Suppressor macrophage treated with lipopolysaccharide for 1 hour (primary cell): ENCODE measurements around the gene UNC5A.
A peak's percentile ranks its signal among the peaks of the same experiment; 100 is the strongest.

ENCODE experiments used
- DNase-seq, 3 donors: peaks; one replicate each; pipeline ENCODE4 v3.0.0-alpha.2; 2020 to 2022

UNC5A gene

DNA sequence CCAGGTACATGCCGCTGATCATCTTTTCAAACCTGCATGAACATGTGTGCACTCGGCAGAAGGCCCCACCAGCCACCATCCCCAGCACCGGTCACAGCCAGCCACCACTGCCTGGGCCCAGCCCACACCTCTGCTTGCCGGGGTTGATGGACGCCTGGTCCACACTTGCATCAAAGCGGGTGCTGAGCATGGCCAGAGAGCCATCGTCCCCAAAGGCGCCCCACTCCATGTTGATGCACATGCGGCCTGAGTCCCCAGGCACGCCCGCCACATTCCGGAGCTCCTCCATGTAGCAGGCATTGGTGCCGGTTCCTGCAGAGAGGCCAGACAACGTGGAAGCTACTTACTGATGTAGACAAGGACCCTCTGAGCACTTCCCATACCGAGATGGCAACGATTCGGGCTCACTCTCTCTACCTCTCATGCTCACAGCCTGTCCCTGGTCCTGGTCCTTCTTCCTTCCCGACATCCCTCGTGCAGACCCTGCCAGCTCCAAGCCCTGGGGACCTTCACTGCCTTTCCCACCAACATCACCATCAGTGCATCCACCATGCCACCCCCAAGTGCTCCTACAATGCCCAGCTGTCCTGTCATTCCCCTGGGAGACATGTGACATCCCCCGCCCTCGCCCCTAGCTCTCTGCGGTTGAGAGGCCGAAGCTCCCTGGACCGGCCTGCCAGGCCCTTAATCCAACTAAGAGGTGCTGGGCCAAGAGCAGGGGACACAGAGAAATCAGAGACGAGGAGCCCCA is 71.6 kb downstream of the UNC5A start:
- DNase-seq = no peak

DNA sequence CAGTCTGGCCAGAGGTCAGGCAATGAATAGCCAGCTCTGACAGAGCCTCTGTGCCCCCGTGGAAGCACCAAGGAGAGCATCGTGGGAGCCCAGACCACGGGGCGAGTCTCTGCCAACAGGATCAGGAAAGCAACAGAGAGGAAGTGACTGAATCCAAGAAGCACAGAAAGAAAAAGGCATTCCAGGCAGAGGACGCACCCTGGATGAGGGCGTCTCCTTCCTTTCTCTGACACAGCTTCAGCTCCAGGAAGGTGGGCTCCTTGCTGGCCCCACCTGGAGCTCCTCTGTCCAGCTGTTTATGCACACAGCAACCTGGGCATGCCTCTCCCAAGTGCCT is 72.2 kb downstream of the UNC5A start:
- no peak for DNase-seq

DNA sequence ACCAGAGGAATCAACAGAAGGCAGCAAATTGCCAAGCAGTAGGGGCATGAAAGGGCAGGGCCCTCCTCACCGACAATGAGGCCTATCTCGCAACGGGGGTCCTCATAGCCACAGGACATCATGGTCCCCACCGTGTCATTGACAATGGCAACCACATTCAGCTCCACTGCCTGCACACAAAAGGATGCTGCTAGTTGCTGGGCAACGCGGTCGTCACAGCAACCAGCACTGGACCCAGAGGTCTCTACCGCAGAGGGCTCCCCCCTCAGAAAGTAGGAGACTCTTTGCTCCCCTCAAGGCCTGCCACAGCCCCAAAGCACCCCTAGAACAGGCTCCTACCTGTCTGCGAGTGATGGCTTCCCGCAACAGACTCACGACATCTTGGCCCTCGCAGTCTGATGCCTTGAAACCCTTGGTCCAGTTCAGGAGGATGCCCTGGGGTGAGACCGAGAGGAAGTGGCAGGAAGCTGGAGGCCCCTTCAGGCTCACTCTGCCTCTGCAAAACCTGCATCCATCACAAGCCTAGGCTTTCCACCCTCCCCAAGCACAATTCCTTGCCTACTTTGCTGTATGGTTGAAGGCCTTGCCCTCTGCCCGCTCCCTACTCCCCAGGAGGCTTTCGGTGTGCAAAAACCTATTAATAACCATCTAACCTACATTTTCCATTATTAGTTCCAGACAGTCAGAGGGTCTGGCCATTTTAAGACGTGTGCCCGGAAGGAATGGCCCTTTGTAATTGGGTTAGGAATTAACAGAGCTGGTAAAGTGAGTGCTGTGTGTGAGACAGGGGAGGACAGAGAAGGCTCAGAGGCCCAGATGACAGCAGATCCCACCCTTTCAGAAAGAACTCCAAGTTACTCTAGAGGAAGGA is 73.6 kb downstream of the UNC5A start:
- no peak for DNase-seq

DNA sequence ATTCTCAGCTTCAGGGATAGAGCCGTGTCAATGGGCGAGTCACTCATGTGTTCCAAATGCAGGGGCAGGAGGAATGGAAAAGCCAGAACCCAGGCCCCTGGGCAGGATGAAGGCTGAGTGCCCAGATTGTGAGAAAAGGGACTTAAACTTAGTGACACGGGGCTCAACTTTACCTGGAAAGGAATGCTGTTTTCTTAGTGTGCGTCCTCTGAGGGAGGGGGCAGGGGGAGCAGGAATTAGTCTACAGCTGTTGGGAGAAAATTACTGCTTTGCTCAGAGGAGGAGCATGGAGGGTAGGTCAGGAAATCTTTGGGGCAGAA is 74.2 kb downstream of the UNC5A start:
- no peak for DNase-seq

DNA sequence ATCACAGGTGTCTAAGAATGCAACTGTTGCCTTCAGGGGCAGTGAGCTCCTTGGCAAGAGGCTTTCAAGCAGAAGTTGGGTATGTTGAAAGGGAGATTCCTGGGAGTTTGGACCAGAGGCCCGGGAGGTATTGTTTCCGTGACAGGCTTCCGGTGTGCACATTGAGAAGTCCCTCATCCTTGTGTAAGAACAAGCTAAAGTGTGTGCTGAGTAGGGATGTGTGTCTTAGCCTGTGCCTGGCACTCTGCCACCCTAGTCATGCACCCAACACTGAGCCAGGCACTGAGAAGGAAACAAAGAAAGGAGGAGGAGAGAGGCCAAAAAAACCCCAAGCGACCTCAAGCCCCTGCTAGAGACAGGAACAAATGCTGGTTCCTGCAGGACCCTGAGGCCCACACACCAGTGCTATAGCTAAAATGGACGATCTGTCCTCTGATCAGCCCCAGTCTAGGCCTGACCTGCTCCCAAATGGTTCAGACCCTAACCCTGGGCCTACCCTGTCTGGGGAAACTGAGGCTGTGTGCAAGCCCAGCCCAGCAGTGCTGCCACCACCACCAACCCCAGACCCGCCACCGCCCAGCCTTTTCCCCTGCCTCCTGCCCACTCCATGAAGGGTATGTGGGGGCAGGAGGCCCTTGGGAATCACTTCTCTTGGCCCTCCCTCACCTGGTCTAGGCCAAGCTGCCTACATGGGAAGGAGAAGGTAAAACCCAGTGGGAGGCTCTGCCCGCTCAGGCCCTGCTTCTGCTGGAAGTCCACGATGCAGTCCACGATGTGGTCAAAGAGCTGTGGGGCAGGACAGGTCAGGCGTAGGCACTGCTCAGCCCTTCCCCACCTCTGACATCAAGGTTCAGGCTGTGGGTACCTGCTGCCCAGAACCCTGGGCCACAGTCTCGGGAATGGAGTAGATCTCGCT is 76.2 kb downstream of the UNC5A start:
- no peak for DNase-seq

DNA sequence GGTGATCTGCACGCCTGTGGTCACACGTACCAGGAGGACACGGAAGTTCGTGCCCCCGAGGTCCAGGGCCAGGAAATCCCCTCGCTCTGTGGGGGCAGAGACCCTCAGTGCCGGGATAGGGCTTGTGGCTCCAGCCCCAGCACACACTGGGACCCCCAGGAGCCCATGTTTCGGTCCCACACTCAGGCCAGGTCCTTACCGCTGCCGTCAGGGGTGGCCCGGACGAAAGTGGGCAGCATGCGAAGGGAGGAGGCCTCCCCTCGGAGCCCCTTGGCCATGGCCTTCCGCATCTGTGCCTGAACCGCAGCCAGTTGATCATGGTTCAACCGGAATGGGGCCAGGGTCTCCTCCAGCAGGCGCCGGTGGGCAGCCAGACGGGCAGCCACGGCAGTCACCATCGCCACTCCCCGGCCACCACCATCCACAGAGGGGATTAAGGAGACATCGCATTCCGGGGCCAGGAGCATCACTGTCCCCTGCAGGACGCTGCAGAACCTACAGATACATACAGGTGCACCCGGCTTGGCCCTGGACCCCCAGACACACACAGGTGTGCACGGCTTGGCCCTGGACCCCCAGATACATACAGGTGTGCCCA is 77.0 kb downstream of the UNC5A start:
- no peak for DNase-seq

DNA sequence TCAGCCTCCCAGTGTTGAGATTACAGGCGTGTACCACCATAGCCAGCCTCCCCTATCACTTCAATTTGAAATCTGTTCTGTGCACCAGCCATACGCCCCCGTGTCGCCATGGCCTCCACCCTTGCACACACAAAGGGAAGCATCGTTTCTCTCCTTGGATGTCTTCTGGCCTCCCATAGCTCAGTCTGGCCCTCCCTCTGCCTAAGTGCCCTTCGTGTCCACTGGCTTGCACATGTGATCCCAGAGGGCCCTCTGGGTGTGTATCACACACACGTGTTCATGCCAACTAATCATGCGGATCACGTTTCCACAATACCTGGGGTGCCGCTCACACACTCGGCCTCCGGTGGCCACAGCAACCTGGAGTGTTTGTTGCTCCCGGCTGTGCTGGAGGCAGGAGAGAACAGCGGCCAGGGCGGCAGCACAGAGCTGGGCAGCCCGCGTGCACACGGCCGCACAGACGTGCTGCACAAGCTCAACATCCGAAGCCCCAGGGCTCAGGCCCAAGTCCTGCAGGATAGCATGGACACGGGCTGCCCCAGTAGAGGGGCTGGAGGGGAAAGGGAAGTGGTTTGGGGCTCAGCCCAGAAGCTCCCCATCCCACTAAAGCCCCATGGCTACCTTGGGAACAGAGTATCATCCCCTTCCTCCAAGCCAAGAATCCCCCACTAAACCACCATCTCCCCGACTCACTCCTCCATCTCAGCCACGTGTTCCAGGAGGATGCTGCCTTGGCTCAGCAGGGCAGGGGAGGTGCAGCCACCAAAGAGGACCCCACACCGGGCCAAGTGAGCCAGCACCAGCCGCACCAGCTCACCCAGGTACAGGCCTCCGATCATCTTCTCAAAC is 77.9 kb downstream of the UNC5A start:
- no peak for DNase-seq

DNA sequence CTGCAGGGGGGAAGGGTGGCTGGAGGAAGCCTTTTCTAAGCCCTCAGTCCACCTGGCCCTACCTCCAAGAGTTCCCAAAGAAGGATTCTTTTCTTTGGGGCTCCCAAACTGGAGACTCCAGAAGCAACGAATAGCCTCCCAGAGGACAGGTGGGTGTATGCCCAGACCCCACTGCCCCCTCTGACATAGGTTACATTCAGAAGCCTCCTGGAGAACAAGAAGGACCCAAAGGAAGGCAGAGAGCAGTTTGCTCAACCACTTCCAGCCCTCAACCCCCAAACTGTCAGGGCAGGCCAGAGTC is 78.5 kb downstream of the UNC5A start:
- DNase-seq = no peak

DNA sequence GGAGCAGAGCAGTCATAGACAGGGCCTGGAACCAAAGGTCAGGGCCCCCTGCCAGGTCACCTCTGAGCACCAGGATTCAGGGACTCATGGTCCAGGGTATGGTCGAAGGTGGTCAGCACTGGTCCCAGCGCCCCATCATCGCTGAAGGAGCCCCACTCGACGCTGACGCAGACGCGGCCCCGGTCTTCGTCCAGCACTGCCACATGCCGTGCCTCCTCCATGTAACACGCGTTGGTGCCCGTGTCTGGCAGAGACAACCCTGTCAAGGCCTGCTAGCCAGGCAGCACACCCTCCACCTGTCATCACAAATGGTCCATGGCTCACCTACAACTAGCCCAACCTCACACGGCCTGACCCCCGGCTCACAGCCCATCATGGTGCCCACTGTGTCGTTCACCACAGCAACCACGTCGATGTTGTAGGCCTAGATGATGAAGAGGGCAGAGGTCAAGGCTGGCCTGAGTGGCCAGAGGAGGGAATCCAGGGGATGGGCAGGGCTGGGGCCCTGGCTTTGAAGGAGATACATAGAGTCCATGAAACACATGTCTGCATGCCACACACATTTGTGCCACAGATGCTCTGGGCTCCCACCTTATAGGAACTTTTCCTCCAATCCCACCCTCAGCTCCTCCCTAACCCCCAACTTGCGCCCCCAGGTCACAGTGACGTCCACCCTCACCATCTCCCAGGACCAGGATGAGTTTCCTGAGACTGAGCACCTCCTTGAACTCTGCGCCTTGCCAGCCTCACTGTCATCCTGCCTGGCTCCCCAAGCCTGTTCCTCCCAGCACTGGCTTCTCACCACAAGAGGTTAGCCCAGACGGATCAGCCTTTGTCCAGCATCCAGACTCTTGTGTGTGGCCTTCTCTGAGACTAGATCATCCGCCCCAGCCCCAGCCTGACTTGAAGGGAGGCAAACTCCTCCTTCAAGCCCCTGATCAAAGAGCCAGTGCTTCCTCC is 79.2 kb downstream of the UNC5A start:
- no peak for DNase-seq

DNA sequence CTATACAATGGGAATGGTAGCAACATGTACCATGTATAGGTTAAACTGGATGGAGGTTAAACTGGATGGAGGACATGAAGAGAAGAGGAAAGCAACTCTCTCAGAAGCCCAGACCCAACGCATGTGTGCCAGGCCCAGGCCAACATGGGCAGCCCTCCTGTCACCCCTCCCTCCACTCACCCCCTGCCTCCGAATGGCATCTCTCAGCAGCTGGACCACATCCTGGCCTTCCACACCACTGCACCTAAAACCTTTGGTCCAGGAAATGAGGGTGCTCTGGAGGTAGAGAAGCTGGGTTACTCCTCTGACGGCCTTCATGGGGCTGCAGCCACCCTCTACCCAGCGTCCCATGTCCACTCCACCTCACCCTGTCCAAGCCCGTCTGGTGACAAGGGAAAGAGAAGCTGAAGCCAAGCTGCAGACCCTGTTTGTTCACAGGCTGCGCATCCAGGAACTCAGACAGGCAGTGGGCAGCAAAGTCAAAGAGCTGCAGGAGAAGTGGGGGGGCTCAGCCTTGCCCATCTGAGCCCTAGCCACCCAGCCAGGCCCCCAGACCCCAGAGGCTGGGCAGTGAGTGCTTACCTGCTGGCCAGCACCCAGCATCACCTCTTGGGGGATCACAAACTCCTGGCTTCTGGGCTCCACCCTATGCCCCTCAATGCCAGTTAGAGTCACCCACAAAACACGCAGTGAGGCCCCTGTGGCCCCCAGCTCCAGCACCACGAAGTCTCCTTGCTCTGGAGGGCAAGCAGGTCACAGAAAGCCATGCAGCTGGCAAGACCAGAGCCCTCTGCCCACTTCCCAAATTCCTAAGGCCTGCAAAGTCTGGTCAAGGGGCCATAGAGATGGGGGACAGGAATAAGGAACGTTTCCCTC is 80.3 kb downstream of the UNC5A start:
- DNase-seq = no peak

DNA sequence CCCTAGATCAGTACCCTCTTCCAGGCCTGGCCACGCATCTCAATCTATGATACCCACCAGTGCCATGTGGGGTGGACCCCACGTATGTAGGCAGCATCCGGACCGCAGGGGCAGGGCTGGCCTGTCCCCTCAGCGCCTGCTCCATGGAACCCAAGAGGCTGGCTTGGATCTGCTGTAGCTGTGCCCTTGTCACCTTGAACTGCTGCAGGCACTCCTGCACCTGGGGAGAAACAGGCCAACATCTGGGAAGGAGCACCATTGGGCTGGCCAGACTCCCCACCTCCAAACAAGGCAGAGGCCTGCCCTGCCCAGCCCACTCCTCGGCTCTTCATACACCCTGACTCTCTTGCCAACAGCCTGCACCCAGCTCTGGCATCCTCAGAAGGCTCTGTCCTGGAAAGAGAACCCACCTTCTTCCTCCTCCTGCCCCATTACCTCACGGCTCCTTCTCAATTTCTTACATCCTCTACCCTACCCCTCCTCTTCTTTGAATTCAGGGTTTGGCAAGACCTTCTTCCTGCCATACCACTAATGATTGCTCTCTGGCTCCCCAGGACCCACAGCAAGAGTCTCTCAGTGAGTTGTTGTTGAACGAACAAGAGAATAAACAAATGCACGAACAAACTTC is 81.1 kb downstream of the UNC5A start:
- no peak for DNase-seq

DNA sequence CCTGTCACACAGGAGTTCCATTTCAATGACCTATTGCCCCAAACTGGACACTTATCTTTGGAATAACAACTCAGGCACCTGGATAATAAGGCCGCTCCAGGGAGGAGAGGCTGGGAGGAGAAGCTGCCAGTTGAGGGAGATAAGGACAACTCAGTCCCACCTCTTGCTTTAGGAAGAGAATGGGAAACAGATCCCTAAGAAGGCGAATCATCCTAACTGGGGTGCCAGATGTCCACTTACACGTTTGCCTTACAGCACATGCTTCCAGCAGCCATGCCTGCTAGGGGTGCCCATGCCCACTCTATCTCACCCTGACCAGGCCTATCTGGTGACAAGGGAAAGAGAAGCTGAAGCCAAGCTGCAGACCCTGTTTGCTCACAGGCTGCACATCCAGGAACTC is 82.3 kb downstream of the UNC5A start:
- DNase-seq = no peak

DNA sequence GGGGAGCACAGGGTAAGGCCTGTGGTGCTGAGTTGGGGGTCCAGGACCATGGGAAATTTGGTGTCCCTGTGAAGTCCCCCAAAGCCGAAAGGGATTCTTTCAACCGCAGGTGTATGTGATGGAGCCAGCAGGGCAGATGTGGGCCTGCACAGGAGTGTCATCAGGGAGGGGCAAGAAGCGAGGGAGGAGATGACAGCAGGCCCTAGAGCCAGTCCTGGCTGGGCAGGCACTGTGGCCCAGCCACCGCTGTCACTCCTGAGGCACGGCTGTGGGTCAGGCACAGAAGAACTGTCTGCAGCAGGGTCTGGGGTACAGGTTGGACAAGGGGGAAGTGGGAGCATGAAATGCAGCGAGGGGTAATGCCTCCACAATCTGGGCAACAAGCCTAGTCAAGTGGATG is 83.9 kb downstream of the UNC5A start:
- DNase-seq = no peak

DNA sequence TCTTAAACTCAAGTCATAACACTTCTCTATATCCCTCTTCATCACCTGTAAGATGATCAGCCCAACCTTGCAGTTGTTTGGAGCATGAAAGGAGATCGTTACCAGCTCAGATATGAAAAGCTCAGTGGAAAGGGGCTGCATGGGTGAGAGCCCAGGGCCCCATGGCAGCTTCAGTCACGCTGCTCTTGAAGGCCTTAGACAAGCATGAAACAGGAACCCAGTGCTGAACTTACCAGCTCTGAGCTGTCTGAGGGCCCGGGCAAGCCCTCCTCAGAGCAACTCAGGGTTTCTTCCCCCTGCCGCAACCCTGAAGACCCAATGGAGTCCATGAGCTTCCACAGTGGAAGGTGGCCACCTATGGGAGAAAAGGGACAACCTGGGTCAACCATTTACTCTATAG is 85.5 kb downstream of the UNC5A start:
- DNase-seq = peak in 1 of 3 donors; percentile 32

DNA sequence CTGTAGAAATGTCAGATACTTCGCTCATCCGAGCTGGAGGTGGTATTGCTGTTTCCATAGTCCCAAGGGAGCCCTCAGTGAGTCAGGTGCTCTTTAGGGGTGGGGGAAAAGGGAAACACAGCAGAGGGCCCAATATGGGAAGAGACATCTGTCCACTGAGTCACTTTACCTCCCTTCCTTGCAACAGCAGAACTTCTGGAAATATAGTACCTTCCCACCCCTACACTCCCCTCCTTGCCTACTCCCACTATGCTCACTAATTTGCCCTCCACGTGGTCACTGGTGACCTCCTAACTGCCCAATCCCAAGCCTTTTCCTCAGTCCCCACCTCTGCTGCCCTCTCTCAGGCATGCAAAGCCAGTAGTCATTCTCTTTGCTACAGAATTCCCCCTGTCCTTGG is 86.9 kb downstream of the UNC5A start:
- DNase-seq = peak; percentile 57 to 75 (median 62)

DNA sequence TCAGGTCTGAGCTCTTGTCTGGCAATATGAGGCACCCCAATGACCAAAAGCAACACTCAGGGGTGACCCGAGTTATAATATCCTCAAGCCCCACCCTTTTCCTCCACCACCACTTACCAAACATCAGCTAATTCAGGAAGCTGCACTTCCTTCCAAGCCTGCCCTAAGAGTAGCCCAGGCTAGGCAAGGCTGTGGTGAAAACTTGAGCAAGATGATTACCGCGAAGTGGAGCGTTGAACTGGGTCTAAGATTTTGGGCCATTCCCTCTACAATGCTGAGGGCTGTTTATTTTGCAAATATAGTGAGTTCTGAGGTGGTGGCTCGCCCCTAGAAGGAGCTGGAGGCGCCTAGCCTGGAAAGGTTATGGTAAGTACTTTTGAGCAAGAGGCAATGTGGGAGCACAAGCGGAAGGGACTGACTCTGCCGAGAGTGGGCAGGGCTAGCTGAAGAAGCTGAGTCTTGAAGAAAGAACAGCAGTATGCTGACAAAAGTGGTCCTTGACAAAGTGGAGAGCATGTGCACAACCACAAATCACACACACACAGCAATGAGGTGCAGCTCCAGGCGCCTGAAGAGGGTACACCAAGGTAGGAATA is 89.0 kb downstream of the UNC5A start, which contains the start of gene HK3:
TSS of gene HK3 (minus strand) at position 51 of the 596 bp plus-strand sequence. CDS start 3,187 bp downstream, outside the sequence.
- peak; percentile 75 to 81 (median 77) for DNase-seq

DNA sequence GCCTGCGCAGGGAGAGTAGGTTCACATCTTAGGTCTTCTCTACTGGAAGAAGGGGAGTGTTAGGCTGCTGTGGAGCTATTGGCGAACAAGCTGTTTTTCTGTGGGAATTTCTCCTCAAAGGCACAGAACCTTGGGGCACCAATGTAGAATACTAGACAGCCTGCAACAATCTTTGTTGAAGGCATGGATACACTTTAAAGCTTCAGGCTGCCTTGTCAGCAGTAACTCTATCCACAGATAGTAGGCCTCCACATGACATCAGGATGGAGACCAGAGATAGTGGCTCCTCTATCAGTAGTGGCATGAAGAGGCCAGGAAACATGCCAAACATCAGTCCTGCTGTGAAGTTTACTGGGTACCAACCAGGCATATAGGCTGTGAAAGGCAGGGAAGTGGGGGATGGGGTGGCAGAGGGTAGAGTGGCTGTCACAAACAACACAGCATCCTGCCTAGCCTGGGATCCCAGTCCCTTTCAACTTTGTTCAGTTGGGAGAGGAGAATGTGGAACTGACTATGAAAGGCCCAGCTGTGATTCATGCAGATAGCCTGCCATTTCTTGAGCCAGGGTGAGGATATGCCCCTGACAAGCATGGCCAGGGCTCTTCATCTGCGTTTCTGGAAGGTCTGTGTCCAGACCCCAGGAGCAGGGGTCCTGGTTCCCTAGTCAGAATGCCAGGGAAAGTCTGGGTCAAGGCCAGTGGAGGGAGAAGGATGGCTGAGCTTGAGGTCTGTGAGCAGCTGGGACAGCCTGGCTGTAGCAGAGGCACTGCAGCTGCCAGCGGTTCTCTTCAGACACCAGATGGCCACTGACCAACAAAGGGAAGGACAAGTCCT is 89.8 kb downstream of the UNC5A start:
- DNase-seq = peak; percentile 40 to 51 (median 49)

DNA sequence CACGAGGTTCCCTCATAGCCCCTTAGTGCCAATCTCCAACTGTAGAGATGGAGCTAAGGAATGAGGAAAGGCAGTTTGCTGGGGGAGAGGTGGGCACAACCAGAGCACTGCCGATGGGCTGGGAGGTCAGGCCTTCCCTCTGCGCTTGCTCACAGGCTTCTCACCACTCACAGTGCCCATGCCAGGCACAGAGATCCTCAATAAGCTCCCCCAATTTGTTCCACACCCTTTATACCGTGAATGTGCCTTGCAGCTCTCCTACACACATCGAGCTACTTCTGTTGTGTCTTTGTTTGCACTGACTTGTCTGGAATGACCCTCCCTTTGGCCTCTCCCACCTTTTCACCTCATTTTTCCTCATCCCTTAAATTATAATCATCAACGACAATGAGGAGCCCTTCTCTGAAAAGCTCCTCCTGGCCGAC is 90.4 kb downstream of the UNC5A start:
- DNase-seq = no peak
